Hippocampal formation (tissue), 2 donors: Measurements from ENCODE around the gene PGAM1.
"Not testable (repeated sequence)": the region's sequence is repeated elsewhere in the genome, so short reads cannot be mapped to it uniquely, and the experiment has no call there.

Experiments used
- DNase-seq, 2 donors: peaks; one replicate each; lab custom pipeline; 2025; lab: John Stamatoyannopoulos, UW

Gene PGAM1

DNA sequence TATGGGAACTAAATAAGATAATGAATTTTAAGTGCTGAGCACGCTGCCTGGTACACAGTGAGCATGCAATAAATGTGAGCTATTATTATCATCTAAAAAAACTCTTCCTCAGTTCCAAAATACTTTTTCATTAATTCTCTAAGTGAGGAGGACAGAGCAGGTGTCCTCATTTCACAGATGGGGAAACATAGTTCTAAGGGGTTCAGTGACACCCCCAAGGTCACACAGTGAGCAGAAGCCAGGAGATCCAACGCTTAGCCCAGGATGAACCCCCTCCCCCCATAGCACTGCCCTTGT, 18.1 kb upstream of the PGAM1 start:
- DNase-seq: no peak

DNA sequence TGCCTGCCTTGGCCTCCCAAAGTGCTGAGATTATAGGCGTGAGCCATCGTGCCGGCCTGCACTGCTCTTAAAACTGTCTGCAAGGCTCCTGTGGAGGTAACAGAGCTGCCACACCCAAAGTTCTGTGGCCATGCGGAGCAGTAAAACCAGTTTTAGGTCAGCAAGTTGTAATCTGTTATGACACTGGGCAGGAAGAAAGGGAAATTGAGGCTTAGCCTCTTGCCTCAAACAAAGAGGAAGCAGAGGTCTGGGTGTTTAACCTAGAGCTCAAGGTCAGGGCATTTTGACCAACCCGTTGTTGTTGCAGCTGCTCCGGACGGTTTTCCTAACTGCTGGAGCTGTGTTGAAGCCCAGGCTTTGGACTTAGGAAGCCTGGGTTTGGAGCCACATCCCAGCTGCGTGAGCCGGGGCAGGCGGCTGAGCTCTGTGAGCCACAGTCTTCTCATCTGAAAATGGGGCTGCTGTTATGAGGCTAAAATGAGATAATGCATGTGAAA, 17.4 kb upstream of the PGAM1 start:
- no peak for DNase-seq

DNA sequence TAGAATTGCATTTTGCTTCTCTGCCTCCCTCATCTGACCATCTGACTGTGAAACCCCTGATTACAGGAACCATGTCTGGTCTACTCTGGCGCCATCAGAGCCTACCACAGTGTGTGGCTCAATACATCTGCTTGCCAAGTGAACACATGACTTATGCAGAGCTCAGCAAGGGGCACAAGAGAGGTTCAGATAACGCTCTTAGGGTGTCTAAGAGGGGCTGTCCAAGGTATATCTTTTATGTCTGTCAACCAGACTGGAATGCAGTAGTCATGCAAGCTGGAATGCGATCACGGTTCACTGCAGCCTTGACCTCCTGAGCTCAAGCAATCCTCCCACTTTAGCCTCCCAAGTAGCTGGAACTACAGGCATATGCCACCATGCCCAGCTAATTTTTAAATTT, 14.6 kb upstream of the PGAM1 start:
- no peak for DNase-seq

DNA sequence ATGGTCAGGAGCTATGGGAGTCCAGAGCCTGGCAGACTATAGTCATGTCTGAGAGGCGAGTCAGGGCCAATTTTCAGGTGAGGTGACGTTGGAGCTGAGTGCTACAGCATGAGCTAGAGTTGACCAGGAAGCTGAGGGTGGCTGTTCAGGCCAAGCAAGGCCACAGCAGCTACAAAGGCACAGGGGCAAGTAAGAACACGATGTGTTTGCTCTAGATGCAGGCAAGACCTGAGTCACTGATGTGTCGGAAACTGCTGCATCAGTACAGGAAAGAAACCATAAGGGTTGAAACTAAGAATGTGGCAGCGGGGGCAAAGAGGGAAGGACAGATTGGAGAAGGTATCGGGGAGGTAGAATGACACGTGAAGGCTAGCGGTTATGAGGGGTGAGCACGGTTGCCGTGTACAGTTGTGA, 13.1 kb upstream of the PGAM1 start:
- DNase-seq: no peak

DNA sequence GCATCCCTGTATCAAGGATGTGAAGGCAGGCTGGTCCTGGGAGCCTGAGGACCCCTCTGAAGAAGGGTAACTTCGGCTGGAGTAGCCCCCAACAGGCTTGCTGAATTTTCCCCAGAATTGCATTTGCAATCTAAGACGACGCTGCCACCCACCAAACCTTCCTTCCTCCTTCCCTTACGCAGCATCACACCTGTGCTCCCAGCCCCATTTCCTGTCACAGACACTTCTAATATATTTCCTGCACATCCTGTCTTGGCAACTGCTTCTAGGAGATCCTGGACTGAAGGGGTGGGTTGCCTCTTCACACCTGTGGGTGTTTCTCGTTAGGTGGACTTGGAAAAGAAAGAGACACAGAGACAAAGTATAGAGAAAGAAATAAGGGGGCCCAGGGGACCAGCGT, 9.4 kb upstream of the PGAM1 start:
- DNase-seq: no peak

DNA sequence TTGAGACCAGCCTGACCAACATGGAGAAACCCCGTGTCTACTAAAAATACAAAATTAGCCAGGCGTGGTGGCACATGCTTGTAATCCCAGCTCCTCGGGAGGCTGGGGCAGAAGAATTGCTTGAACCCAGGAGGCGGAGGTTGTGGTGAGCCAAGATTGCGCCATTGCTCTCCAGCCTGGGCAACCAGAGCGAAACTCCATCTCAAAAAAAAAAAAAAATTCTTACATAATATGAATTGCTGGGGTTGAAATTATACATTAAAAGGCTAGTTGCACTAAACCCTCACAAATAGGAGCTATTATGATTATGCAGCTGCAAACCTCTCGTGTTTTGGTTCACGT, 2.3 kb upstream of the PGAM1 start:
- not testable (repeated sequence) for DNase-seq

DNA sequence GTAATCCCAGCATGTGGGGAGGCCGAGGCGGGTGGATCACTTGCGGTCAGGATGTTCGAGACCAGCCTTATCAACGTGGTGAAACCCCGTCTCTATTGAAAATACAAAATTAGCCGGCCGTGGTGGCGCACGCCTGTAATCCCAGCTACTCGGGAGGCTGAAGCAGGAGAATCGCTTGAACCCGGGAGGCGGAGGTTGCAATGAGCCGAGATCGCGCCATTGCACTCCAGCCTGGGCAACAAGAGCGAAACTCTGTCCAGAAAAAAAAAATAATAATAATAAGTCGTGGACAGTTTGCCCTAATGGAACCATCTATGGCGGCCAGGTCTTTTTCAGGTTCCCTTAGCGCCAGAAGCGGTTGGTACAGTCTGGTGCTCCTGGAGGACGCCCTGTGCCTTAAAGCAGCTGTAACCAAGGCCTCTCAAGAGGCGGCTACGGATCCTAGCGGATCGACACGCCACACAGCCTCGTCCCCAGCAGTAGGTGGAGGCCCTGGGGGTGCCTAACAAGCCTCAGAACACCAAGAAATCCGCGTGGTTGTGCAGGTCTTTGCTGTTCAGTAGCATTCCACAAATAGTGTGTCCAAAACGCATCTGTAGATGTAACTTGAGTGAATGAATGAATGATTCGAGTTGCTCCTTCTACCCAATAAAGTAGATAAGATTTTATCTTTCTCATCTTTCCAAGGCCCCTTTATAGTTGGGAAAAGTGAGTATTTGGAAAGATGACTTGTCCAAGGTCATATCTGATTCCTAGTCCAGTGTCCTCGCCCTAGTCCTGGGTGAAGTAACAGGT, 982 bp downstream of the PGAM1 start:
- DNase-seq: no peak

DNA sequence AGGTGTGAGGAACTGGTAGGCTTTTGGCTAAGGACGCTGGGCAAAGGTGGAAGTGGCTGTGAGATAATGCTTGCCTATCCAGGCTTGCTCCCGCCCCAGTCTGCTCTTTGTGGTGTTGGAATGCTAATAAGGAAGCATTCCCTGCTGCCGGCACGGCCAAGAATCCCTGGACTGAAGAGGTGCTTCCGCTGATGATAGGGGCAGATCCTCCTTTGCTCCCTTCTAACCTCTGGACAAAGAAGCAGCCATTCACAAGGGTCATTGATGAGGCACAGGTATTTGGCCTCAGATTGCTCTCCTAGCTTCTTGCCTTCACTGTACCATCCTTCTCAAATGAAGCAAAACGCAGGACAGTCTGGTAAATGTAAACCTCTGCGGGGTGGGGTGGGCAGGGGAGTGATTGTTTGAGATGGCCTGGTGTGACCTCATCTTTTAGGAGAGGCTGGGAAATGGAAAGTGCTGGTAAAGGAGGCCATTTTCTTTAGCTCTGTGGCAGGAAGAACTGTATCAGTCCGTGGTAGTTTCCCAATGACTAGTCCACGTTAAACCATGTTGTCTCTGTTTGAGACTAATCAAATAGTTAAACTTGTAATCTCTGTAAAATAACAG, 1.7 kb downstream of the PGAM1 start:
- no peak for DNase-seq

DNA sequence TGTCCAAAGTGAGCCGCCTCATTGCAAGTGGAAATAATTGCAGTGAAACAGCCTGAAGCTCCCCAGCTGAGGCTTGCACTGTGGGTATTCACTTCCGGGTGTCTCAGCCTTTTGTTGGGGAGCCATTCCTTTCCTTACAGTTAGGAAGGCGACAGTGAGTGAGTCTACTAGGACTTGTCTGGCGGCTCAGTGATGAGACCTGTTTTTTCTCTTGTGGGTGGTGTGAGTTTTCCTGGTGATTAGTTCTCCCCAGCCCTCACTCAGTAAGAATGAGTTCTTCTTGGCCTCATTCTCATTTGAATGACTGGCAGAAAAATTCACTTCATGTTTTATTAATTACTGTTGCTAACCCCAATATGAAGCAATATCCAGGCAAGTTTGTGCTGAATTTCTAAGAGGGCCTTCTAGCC, 2.6 kb downstream of the PGAM1 start:
- DNase-seq: no peak

DNA sequence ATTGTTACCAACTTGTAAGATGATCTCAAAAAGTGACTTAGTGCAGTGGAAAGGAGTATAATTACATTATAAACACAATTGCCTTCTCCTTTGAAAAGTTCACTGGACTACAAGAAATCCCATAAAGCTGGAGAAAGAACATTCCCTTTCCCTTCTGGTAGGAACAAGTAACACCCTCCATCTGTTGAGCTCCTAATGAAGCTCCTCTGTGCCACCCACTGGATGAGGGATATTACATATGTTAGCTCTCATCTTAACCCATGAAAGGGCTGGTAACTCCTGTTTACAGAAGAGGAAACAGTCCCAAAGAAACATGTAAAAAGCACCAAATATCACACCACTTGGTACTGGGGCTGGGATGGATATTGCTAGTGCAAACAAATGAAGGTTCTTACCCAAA, 8.1 kb downstream of the PGAM1 start:
- no peak for DNase-seq

DNA sequence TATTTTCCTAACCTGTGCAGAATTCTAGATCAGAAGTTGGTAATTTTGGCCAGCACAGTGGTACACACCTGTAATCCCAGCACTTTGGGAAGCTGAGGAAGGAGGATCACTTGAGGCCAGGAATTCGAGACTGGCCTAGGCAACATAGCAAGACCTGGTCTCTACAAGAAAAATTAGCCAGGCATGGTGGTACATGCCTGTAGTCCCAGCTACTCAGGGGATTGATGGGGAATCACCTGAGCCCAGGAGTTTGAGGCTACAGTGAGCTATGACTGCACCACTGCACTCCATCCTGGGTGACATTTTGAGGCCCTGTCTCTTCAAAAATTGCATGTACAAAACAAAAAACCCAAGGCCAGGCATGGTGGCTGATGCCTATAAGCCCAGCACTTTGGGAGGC, 8.6 kb downstream of the PGAM1 start:
- no peak for DNase-seq

DNA sequence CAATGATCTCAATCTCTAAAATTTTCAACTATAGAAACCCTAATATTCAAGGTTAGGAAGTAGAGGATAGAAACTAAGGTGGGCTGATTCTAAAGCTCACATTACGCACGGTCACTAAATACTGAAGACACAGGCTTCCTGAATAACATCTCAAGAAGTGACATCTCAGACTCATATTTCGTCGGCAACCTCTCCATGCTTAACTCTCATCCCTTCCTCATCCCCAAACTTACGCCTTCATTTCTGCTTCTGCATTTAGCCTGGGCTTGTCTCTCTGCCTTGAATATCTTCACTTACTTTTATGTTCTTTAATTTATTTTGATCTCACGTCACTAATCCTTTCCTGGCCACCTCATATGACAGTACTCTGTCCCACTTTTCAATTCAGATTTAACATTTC, 9.2 kb downstream of the PGAM1 start:
- DNase-seq: no peak

DNA sequence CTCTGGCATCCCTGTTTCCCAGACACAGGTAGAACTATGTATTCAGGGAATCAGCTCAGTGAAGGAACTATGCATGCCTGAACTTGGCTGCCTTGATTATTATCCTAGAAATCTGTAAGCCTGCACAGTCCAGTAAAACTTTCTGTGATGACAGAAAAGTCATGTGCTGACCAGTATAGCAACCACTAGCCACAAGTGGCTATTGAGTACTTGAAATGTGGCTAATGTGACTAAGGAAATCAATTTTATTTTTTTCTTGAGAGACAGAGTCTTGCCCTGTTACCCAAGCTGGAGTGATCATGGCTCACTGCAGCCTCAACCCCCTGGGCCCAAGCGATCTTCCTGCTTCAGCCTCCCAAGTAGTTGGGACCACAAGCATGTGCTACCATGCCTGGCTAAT, 16.3 kb downstream of the PGAM1 start:
- DNase-seq: no peak

DNA sequence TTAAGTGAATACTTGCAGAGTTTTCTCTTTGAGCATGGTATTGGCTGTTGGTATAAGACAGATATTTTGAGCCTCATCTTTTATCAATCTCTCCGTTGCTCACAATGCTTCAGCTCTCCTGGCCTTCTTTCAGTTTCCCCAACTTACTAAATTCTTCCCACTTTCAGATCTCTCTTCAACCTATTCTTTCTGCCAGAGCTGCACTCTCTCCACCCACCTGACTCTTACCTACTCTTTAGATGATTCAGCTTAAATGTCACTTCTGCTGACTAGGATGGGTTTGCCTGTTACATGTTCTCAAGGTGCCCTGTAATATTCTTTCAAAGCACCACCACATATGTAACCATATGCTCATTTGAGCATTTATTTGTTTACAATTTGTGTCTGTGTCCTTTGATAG, 18.2 kb downstream of the PGAM1 start:
- no peak for DNase-seq

DNA sequence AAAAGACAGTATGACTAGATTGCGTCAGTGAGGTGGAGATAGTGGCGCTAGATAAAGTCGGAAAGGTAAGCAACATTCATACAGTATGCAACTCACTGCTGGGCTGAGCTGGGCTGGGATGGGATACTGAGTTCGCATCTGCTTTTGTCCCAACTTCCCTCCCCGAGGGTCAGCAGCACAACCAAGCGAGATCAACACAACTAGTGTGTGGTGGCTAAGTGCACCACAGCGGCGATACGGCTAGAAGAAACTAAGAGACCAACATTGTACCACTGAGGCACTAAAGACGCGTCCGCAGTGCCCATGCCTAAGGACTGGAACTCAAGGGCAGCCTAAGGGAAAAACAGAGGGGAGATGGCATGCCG, 19.3 kb downstream of the PGAM1 start:
- no peak for DNase-seq

DNA sequence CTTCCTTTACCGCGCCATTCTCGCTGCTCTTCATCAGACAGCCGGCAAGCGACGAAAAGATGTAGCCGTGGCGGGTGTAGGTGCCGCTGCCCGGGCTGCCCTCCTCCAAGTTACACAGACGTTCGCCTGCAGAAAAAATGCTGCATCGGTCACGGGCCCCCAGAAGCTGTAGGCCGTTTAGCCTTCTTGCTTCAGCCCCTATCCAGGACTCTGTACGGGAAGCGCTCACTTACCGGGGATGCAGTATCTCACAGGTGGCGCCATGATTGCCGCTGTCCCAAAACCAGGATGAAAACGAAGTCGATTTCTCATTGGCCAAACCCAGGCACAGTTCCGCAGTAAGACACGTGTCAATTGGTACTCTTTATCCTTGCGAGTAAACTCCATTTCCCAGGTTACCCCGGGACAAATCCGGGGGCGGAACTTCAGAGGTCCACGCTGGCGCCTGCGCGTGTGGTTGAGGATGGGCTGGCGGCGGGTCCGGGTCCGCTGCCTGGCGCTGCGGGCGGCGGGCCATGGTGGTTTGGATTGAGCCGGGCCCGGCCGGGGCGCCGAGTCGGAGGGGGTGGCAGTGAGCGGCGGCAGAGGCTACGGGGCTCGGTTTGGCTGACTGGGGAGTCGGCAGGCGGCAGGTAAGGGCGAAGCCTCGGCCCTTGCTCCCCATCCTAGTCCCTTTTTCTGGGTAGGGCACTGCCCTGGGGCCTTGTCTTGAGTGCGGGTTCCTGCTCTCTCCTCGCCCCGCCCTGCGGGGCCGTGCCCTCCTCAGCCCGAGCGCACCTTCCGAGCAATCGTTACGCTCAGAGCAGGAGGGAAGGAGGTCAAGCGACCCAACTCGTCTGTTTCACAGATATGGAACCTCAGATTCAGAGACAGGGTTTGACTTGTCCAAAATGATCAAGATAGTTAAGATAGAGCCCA, 20.0 kb downstream of the PGAM1 start, which contains the start of the genes EXOSC1 and ZDHHC16:
Gene EXOSC1 (minus strand): TSS at position 285 of the 918 bp plus-strand sequence. CDS start 21 bp downstream, at position 264.
Gene ZDHHC16 (plus strand): TSS at position 454 of the 918 bp plus-strand sequence. CDS start 5,501 bp downstream, outside the sequence.
- DNase-seq: peak; percentile 91 to 98

DNA sequence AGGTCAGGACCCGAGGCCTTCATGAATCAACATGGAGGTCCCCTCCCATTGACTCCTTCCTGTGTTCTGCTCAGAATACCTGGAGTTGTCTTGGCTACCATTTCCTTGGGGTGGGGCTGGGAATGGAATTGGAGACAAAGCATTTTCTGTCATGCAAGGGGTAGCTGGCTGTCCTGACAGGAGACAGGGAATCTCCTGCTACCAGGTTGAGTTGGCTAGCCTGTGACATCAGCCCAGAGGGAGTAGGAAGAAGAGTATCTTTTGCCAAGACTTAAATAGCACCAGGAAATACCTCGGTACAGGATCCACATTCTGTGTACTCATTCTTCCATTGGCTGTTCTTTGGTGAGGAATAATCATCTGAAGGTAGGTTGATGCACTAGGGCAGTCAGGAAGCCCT, 24.8 kb downstream of the PGAM1 start:
- DNase-seq: no peak

DNA sequence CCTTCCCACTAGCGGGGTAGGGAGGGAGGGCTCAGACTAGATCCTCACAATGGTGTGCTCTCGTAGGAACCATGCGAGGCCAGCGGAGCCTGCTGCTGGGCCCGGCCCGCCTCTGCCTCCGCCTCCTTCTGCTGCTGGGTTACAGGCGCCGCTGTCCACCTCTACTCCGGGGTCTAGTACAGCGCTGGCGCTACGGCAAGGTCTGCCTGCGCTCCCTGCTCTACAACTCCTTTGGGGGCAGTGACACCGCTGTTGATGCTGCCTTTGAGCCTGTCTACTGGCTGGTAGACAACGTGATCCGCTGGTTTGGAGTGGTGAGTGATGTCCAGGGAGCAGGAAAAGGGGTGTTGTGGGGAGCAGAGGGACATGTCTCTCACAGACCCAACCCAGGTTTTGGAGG, 25.6 kb downstream of the PGAM1 start:
- DNase-seq: no peak

DNA sequence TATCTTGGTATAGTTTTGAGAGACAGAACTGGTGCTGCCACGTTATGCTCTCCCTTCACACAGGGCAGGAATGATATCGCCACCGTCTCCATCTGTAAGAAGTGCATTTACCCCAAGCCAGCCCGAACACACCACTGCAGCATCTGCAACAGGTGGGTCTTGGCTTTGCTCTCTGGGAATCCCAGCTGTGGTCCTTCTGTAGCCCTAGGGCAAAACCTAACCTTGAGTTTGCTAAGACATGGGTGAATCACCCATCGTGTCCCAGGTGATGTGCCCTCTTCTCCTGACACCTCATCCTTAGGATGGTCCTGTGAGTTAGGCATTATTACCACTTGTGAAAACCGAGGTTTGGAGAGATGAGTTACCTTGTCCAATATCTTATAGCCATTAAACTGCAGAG, 26.4 kb downstream of the PGAM1 start:
- DNase-seq: no peak

DNA sequence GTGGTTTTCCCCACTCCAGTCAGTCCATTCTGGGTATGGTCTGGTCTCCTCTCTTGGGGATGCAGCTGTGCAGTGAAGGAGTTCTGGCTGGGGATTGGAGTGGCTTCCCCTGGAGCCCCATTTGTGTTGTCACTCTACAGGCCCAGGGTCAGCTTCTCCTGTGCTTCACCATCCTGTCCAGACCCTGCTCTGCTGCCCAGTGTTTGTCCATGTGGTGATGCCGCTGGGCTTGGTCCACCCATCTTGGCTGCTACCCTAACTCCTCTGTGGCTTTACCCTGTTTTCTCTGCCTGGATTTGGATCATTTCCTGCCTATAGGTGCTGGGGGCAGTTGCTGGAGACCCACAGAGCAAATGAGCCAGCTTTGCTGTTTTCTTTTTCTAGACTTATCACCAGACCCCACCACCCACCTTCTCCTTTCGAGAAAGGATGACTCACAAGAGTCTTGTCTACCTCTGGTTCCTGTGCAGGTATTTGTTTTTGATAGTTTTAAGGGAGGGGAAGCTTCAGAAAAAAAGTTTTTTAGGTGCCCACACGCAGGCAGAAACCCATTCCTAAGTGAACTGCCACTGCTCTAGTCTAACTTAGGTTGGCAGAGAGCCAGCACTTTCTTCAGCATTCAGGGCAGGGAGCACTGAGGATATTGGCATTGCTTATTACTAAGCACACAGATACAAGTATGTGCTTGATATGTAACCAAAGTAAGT, 28.5 kb downstream of the PGAM1 start:
- DNase-seq: no peak

DNA sequence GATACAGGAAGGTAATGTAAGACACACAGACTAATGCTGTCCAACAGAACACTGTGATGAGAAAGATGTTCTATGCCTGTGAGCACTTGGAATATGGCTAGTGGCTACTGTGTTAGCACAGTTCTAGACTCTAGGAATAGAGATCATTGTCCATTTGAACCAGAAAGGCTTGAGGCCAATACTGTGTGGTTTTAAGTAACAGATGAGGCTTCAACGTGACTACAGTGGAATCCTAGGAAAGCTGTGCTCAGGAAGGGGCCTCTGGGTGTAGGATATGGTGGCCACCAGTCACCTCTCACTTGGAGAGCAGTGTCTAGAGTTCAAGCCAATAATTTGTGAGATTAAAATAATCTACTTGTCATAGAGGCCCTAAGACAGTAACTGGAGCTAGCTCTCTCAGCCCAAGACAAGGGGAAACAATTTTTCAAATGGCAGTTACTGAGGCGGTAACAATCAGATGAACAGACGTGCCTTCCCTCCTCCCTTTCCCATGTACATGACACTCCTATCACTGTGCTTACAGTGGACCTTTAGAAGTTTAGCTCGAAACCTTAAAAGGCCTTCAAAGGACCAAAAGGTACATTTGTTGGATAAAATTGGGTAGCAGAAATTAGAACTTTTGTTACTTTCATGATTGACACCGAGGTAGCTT, 30.2 kb downstream of the PGAM1 start:
- DNase-seq: no peak

DNA sequence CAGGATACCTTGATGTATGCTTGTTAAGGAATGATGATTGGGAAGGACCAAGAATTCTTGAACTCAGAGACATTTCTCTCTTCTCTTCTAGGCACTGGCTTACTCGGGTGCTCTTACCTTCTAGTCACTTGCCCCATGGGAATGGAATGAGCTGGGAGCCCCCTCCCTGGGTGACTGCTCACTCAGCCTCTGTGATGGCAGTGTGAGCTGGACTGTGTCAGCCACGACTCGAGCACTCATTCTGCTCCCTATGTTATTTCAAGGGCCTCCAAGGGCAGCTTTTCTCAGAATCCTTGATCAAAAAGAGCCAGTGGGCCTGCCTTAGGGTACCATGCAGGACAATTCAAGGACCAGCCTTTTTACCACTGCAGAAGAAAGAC, 30.7 kb downstream of the PGAM1 start:
- no peak for DNase-seq
